Central memory CD8-positive, alpha-beta T cell (primary cell): Measurements from ENCODE around the gene CALM3.

Experiments
- ATAC-seq: fragments of 150-1000 bp; cut with Tn5 transposase; replicated peaks from 2 replicates; pipeline ENCODE4 v1.10.0; 2022; ENCODE audit warnings: mild to moderate bottlenecking, moderate FRiP score, moderate number of reproducible peaks; ENCODE audit not compliant: poor library complexity, severe bottlenecking; ENCODE audit errors: extremely low read depth
- DNase-seq, 2 donors: peaks; one replicate each; pipeline ENCODE4 v3.0.0; 2021; ENCODE audit warnings: low spot score in 2 of 2
- H3K27ac Mint-ChIP-seq: one replicate; pipeline ENCODE4 v1.8.0; 2022; ENCODE audit warnings: low read depth, mild to moderate bottlenecking, moderate library complexity, mixed read lengths
- H3K27me3 Mint-ChIP-seq: one replicate; pipeline ENCODE4 v1.8.0; 2022; ENCODE audit warnings: mixed read lengths
- H3K36me3 Mint-ChIP-seq: one replicate; pipeline ENCODE4 v1.8.0; 2022; ENCODE audit warnings: mild to moderate bottlenecking, moderate library complexity, mixed read lengths; ENCODE audit not compliant: insufficient read depth
- H3K4me1 Mint-ChIP-seq: one replicate; pipeline ENCODE4 v1.8.0; 2022; ENCODE audit warnings: mixed read lengths
- H3K4me3 Mint-ChIP-seq: one replicate; pipeline ENCODE4 v1.8.0; 2022; ENCODE audit warnings: mild to moderate bottlenecking, moderate library complexity, mixed read lengths
- H3K9me3 Mint-ChIP-seq: one replicate; pipeline ENCODE4 v1.8.0; 2022; ENCODE audit warnings: mixed read lengths

The CALM3 gene

GRCh38 chr19:46603195-46603637, 2.1 kb downstream of the CALM3 start:
- peaks cover 5% of the 10 kb centered on the region for H3K9me3 Mint-ChIP-seq
- H3K36me3 Mint-ChIP-seq = peaks cover 25% of the 10 kb centered on the region
- peak overlapping the region; percentile 88 for H3K4me3 Mint-ChIP-seq
- DNase-seq (no peak), ATAC-seq (no peak)
- H3K27me3 Mint-ChIP-seq = no peaks in the 10 kb centered on the region
- peaks cover 33% of the 10 kb centered on the region for H3K4me1 Mint-ChIP-seq
- H3K27ac Mint-ChIP-seq = peak overlapping the region; percentile 96

GRCh38 chr19:46603752-46604231, 2.7 kb downstream of the CALM3 start:
- ATAC-seq (no peak), DNase-seq (no peak)
- Mint-ChIP-seq H3K9me3 (no peaks in the 10 kb centered on the region), H3K27me3 (no peaks in the 10 kb centered on the region), H3K4me1 (peaks cover 34% of the 10 kb centered on the region), H3K36me3 (peaks cover 26% of the 10 kb centered on the region), H3K27ac (peak overlapping the region; percentile 96), H3K4me3 (peak overlapping the region; percentile 88)

- Mint-ChIP-seq H3K9me3 (no peaks in the 10 kb centered on the region), H3K4me1 (peaks cover 42% of the 10 kb centered on the region), H3K36me3 (peaks cover 35% of the 10 kb centered on the region), H3K4me3 (no peak overlapping the region), H3K27me3 (no peaks in the 10 kb centered on the region), H3K27ac (no peak overlapping the region)
- no peak for DNase-seq
- ATAC-seq = no peak
Observed at GRCh38 chr19:46604781-46605355, 3.7 kb downstream of the CALM3 start.

DNA sequence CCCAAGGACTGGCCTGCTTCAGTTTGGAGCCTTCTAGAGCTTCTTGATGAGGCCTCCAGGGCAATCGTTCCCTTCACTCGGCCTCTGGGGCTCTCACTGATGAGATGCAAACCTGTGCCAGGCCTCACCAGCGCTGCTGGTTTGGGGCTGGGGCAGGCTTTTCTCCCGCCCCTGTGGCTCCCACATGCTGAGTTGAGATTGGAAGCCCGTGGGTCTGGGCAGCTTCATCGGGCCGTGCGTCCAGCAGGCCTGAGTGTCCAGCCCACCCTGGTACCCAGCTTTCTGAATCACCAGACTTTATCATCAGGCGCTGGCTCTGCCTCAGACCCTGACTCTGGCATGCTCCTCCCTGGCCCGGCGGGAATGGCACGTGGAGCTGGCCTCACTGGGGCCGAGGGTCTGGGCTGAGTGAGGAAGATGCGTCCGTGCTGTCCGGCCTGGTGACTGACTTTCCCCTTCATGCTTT, 4.3 kb downstream of the CALM3 start:
- no peak overlapping the region for H3K27ac Mint-ChIP-seq
- H3K4me3 Mint-ChIP-seq = no peak overlapping the region
- H3K9me3 Mint-ChIP-seq = no peaks in the 10 kb centered on the region
- H3K36me3 Mint-ChIP-seq = peaks cover 35% of the 10 kb centered on the region
- H3K27me3 Mint-ChIP-seq = no peaks in the 10 kb centered on the region
- DNase-seq (no peak), ATAC-seq (no peak)
- H3K4me1 Mint-ChIP-seq = peaks cover 47% of the 10 kb centered on the region

- H3K9me3 Mint-ChIP-seq = no peaks in the 10 kb centered on the region
- H3K27me3 Mint-ChIP-seq = no peaks in the 10 kb centered on the region
- ATAC-seq = no peak
- H3K27ac Mint-ChIP-seq = peak overlapping the region; percentile 54
- no peak for DNase-seq
- peaks cover 54% of the 10 kb centered on the region for H3K4me1 Mint-ChIP-seq
- peaks cover 33% of the 10 kb centered on the region for H3K36me3 Mint-ChIP-seq
- no peak overlapping the region for H3K4me3 Mint-ChIP-seq
Observed at GRCh38 chr19:46606019-46606418, 4.9 kb downstream of the CALM3 start.

DNA sequence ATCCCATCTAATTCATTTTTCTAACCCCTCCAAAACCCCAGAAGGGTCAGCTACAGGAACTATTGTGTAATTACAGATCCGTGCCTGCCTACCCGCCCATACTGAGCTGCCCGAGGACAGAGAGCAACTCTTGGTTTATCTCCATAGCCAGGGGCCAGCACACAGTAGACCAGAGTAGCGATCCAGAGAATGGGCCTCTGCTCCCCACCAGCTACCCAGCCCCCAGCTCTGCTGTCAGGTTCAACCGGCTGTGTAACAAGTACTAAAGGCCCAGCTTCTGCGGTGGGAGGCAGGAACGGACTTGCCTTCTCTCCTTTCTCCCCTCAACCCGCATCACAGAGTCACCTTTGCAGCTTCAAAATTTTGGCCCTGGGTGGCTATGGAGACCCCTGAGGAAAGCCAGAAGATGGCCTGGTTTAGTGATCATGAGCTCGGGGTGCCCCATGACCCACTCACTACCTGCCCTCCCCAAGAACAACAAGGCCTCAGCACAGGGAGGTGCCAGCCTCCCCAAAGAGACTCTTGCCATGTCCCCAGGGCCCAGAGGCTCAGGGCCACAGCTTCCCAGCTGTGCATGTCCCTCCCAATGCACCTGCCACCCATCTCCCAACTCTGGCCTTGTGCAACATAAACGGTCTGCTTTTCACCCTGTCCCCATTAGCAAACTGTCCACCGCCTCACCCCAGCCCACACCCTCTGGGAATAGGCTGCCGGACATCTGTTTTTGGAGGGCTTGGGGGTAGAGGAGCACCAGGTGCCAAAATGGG, 5.7 kb downstream of the CALM3 start:
- peaks cover 56% of the 10 kb centered on the region for H3K4me1 Mint-ChIP-seq
- H3K9me3 Mint-ChIP-seq = no peaks in the 10 kb centered on the region
- DNase-seq (no peak), ATAC-seq (no peak)
- no peaks in the 10 kb centered on the region for H3K27me3 Mint-ChIP-seq
- H3K27ac Mint-ChIP-seq = peak overlapping the region; percentile 54
- H3K36me3 Mint-ChIP-seq = peaks cover 39% of the 10 kb centered on the region
- no peak overlapping the region for H3K4me3 Mint-ChIP-seq

GRCh38 chr19:46607448-46607841, 6.3 kb downstream of the CALM3 start:
- peaks cover 33% of the 10 kb centered on the region for H3K36me3 Mint-ChIP-seq
- H3K9me3 Mint-ChIP-seq = no peaks in the 10 kb centered on the region
- no peaks in the 10 kb centered on the region for H3K27me3 Mint-ChIP-seq
- H3K27ac Mint-ChIP-seq = no peak overlapping the region
- ATAC-seq = no peak
- no peak for DNase-seq
- no peak overlapping the region for H3K4me3 Mint-ChIP-seq
- H3K4me1 Mint-ChIP-seq = peaks cover 56% of the 10 kb centered on the region

- Mint-ChIP-seq H3K9me3 (no peaks in the 10 kb centered on the region), H3K4me3 (no peak overlapping the region), H3K27ac (no peak overlapping the region), H3K4me1 (peaks cover 54% of the 10 kb centered on the region), H3K27me3 (no peaks in the 10 kb centered on the region), H3K36me3 (peaks cover 33% of the 10 kb centered on the region)
- DNase-seq = no peak
- no peak for ATAC-seq
Observed at GRCh38 chr19:46608178-46608577, 7.0 kb downstream of the CALM3 start.

DNA sequence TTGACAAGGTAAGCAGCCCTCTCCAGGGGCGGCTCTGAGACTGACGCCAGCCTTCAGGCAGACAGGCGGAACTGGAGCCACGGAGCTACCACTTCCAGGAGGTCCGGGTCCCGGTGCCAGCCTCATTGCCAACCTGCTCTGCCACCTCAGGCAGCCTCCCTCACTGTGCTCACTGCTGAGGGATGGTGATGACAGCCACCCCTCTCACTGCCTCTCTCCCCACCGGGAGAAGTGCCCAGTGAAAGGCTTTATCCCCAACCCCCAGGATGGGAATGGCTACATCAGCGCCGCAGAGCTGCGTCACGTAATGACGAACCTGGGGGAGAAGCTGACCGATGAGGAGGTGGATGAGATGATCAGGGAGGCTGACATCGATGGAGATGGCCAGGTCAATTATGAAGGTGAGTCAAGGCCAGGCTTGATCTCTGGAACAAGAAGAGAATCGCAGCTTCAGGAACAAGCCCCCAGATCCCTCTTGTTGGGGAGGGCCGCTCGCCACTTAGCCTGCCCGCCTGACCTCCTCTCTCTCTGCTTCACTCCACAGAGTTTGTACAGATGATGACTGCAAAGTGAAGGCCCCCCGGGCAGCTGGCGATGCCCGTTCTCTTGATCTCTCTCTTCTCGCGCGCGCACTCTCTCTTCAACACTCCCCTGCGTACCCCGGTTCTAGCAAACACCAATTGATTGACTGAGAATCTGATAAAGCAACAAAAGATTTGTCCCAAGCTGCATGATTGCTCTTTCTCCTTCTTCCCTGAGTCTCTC, 7.6 kb downstream of the CALM3 start:
- Mint-ChIP-seq H3K36me3 (peaks cover 30% of the 10 kb centered on the region), H3K27me3 (no peaks in the 10 kb centered on the region), H3K9me3 (no peaks in the 10 kb centered on the region), H3K27ac (peak overlapping the region; percentile 41), H3K4me1 (peaks cover 48% of the 10 kb centered on the region), H3K4me3 (no peak overlapping the region)
- ATAC-seq (no peak), DNase-seq (no peak)

DNA sequence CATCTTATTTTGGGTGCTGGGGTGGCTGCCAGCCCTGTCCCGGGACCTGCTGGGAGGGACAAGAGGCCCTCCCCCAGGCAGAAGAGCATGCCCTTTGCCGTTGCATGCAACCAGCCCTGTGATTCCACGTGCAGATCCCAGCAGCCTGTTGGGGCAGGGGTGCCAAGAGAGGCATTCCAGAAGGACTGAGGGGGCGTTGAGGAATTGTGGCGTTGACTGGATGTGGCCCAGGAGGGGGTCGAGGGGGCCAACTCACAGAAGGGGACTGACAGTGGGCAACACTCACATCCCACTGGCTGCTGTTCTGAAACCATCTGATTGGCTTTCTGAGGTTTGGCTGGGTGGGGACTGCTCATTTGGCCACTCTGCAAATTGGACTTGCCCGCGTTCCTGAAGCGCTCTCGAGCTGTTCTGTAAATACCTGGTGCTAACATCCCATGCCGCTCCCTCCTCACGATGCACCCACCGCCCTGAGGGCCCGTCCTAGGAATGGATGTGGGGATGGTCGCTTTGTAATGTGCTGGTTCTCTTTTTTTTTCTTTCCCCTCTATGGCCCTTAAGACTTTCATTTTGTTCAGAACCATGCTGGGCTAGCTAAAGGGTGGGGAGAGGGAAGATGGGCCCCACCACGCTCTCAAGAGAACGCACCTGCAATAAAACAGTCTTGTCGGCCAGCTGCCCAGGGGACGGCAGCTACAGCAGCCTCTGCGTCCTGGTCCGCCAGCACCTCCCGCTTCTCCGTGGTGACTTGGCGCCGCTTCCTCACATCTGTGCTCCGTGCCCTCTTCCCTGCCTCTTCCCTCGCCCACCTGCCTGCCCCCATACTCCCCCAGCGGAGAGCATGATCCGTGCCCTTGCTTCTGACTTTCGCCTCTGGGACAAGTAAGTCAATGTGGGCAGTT, 8.6 kb downstream of the CALM3 start:
- H3K27ac Mint-ChIP-seq = peak overlapping the region; percentile 41
- no peaks in the 10 kb centered on the region for H3K27me3 Mint-ChIP-seq
- no peak for DNase-seq
- peaks cover 54% of the 10 kb centered on the region for H3K4me1 Mint-ChIP-seq
- H3K9me3 Mint-ChIP-seq = no peaks in the 10 kb centered on the region
- H3K4me3 Mint-ChIP-seq = no peak overlapping the region
- no peak for ATAC-seq
- H3K36me3 Mint-ChIP-seq = peaks cover 29% of the 10 kb centered on the region

GRCh38 chr19:46610413-46610775, 9.3 kb downstream of the CALM3 start:
- H3K9me3 Mint-ChIP-seq = no peaks in the 10 kb centered on the region
- H3K4me3 Mint-ChIP-seq = peak overlapping the region; percentile 68
- peaks cover 29% of the 10 kb centered on the region for H3K36me3 Mint-ChIP-seq
- no peaks in the 10 kb centered on the region for H3K27me3 Mint-ChIP-seq
- no peak for ATAC-seq
- peak overlapping the region; percentile 86 for H3K27ac Mint-ChIP-seq
- H3K4me1 Mint-ChIP-seq = peaks cover 54% of the 10 kb centered on the region
- DNase-seq = no peak
